Measurements from ENCODE around the gene CSK.
"Not testable (repeated sequence)": the region's sequence is repeated elsewhere in the genome, so short reads cannot be mapped to it uniquely, and the experiment has no call there.

The CSK gene

GRCh38 chr15:74778599-74778970 is 3.3 kb upstream of the CSK start:
- no peaks in the 10 kb centered on the region for H3K9me3 Mint-ChIP-seq
- H3K4me1 Mint-ChIP-seq: peaks cover 72% of the 10 kb centered on the region
- DNase-seq (no peak), ATAC-seq (no peak)
- H3K27ac Mint-ChIP-seq: peak overlapping the region; percentile 99
- no peaks in the 10 kb centered on the region for H3K27me3 Mint-ChIP-seq
- peak overlapping the region; percentile 75 for H3K4me3 Mint-ChIP-seq
- peaks cover 8% of the 10 kb centered on the region for H3K36me3 Mint-ChIP-seq (ENCODE audit: low read depth)

DNA sequence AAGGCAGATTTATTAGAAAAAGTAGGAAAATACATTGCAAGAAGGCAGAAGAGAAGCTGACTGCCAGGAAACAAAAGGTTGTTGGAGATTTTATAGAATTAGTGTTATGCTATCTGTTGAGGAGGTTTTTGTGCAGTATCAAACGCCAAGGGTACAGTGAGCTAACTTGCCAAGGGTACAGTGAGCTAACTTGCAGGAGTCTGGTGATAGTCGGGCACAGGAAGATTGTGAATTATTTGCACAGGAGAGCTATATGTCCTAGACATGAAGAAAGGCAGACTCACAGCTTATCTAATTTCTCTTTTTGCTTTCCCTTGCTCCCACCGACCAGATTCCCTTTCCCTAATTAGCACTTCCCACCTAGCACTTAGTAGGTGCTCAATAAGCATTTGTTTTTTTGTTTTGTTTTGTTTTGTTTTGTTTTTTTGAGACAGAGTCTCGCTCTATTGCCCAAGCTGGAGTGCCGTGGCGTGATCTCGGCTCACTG is 2.7 kb upstream of the CSK start:
- H3K4me3 Mint-ChIP-seq: peak overlapping the region; percentile 0
- peak overlapping the region; percentile 99 for H3K27ac Mint-ChIP-seq
- H3K9me3 Mint-ChIP-seq: no peaks in the 10 kb centered on the region
- peaks cover 13% of the 10 kb centered on the region for H3K36me3 Mint-ChIP-seq (ENCODE audit: low read depth)
- no peak for ATAC-seq
- DNase-seq: no peak
- peaks cover 67% of the 10 kb centered on the region for H3K4me1 Mint-ChIP-seq
- H3K27me3 Mint-ChIP-seq: no peaks in the 10 kb centered on the region

DNA sequence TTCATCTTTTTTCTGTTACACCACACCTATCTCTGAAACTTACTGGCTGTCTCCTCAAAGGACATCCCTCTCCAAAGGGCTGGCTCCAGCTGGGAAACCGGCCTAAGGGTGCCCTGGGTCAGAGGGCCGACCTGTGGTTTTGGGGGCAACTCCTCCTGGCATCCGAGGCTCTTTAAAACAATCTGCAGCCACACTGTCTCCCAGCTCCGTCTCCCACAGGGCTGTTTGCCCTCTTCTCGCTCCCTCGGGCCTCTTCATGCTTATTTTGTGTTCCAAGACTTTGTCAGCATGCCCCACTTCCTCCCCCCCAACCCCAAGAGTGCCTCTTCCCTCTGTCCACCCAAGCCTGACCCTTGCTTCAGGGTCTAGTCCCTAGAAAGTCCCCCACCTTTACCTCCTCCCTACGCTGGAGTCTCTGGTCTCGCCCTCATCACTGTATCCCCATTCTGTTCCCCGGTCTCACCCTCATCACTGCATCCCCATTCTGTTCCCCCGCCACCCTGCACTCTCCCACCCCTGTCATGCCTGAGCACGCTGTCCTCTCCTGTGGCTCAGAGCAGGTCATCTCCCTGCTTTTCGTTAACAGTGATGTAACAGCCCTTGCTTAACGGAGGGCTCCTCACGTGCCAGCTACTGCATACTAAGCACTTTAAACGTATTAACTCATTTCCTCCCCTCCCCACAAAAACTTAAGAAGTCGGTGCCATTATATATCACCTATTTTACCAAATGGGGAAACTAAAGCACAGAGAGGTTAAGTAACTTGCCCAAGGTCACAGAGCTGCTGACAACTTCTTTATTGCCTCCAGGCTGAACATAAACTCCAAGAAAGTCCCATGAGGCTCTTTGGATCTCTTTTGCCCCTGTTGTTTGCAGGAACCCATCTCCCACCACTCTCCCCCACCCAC is 1.1 kb upstream of the CSK start:
- Mint-ChIP-seq H3K9me3 (no peaks in the 10 kb centered on the region), H3K27me3 (no peaks in the 10 kb centered on the region), H3K4me1 (peaks cover 64% of the 10 kb centered on the region), H3K36me3 (ENCODE audit: low read depth) (peaks cover 26% of the 10 kb centered on the region), H3K27ac (peak overlapping the region; percentile 99), H3K4me3 (peak overlapping the region; percentile 84)
- ATAC-seq: peak; percentile 4
- peak; percentile 56 for DNase-seq

DNA sequence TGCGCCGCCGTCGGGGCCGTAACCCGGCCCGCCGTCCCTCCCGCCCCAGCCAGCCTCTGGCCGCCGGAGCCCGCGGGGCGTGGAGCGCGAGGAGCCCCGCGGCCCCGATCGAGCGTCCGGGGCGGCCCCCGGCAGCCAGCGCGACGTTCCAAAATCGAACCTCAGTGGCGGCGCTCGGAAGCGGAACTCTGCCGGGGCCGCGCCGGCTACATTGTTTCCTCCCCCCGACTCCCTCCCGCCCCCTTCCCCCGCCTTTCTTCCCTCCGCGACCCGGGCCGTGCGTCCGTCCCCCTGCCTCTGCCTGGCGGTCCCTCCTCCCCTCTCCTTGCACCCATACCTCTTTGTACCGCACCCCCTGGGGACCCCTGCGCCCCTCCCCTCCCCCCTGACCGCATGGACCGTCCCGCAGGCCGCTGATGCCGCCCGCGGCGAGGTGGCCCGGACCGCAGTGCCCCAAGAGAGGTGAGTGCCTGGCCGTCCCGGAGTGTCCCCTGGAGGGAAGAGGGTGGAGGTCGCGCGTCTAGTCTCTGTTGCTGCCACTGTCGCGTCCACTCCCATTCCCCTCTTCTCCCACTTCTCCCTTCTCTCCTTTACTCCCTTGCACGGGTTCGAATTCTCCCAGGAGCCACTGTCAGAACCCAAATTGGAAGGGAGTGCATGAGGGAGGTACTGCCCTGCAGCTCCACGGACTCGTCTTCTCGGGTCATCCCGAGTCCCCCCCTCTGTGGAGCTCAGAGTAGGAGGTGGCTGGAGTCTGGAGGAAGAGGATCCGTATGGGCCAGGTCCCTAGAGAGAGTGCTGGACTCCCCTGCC is 585 bp downstream of the CSK start:
- DNase-seq: peak; percentile 65
- peaks cover 65% of the 10 kb centered on the region for H3K4me1 Mint-ChIP-seq
- H3K4me3 Mint-ChIP-seq: peak overlapping the region; percentile 95
- peaks cover 33% of the 10 kb centered on the region for H3K36me3 Mint-ChIP-seq (ENCODE audit: low read depth)
- H3K27ac Mint-ChIP-seq: peak overlapping the region; percentile 99
- ATAC-seq: no peak
- H3K9me3 Mint-ChIP-seq: no peaks in the 10 kb centered on the region
- no peaks in the 10 kb centered on the region for H3K27me3 Mint-ChIP-seq

DNA sequence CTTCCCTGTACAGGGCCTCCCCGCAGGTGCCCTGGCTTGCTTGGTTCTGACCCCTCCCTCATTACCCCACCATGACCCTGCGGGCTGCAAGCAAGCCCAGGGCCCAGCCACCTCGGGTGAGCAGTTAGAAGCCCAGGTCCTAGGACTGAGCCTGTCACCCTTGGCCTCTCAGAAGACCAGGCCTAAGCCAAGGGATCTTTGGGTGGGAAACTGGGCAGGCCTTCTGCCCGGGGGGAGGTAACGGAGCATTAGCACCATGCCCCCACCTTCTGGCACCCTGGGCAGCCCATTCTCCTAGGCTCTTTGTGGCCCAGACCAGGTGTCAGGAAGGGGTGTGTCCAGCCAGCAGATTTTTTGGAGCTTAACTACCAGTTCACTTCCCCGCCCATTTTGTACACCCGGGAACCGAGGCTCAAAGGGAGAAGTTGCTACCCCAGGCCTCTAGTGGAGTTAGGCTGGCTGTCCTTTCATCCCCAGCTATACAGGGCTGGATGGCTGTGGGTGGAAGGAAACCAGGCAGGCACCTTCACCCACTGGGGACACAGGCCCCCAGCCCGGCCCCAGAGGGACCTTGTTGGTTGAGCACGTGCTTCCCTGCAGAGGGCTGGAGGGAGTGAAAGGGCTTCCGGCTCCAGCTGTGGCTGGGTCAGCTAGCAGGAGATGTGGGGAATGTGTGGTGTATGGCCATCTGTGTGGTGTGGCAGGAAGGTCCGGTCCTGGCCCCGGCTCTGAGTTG is 1.4 kb downstream of the CSK start:
- Mint-ChIP-seq H3K9me3 (no peaks in the 10 kb centered on the region), H3K4me1 (peaks cover 65% of the 10 kb centered on the region), H3K27me3 (no peaks in the 10 kb centered on the region), H3K4me3 (peak overlapping the region; percentile 95), H3K27ac (peak overlapping the region; percentile 99), H3K36me3 (ENCODE audit: low read depth) (peaks cover 40% of the 10 kb centered on the region)
- ATAC-seq (no peak), DNase-seq (peak; percentile 54)

DNA sequence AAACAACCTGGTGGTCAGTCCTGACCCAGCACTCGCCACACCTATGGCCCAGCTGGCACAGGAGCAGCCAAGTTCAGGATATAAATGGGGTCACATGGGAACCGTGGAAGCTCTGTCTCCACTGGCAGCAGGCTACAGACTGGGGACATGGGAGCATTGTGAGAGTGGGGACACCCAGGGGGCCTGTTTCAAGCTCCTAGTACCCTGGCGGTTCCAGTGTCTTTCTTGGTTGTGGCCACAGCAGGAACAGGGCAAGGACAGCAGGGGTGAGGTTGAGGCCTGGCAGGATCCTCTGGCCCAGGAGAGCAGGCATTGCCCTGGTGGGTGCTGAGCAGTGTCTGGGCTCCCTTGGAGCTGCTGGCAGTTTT is 1.9 kb downstream of the CSK start:
- no peaks in the 10 kb centered on the region for H3K27me3 Mint-ChIP-seq
- H3K27ac Mint-ChIP-seq: peak overlapping the region; percentile 99
- peak overlapping the region; percentile 95 for H3K4me3 Mint-ChIP-seq
- peaks cover 44% of the 10 kb centered on the region for H3K36me3 Mint-ChIP-seq (ENCODE audit: low read depth)
- peaks cover 65% of the 10 kb centered on the region for H3K4me1 Mint-ChIP-seq
- DNase-seq (no peak), ATAC-seq (no peak)
- no peaks in the 10 kb centered on the region for H3K9me3 Mint-ChIP-seq

DNA sequence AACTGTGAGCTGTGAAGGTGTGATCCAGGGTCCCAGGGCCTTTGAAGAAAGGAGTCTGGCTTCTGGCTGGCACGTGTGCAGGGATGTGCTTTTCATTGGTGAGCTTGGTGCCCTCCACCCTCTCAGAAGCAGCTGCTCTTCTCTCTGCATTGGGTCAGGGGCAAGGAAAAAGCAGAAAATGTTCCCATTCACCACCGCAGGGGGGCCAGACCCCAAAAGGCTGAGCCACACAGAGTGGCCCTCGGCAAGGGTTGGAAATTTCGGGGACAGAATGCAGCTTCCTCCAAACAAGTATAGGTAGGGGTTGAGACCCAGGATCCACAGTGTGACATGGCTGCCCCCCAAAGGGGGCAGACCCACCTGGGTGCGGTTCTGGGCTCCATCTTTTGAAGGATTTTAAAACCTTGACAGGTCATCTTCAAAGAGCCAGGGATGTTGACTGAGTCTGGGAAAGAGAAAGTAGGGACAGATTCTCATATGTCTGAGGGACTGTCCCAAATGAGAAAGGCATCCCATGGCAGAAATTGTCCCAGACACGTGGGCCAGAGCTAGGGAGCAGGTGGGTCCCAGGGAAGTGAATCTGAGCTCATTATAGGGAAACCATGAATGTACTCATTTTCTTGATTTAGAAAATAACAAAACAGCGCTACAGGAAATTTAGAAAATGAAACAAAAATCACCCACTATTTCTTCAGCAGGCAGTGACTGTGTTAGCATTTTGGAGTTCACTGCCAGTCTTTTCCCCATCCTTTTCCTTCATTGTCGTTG is 2.7 kb downstream of the CSK start:
- peaks cover 65% of the 10 kb centered on the region for H3K4me1 Mint-ChIP-seq
- H3K27ac Mint-ChIP-seq: peak overlapping the region; percentile 99
- DNase-seq: peak; percentile 43
- H3K36me3 Mint-ChIP-seq (ENCODE audit: low read depth): peaks cover 51% of the 10 kb centered on the region
- ATAC-seq: no peak
- no peaks in the 10 kb centered on the region for H3K27me3 Mint-ChIP-seq
- H3K9me3 Mint-ChIP-seq: no peaks in the 10 kb centered on the region
- H3K4me3 Mint-ChIP-seq: peak overlapping the region; percentile 95

DNA sequence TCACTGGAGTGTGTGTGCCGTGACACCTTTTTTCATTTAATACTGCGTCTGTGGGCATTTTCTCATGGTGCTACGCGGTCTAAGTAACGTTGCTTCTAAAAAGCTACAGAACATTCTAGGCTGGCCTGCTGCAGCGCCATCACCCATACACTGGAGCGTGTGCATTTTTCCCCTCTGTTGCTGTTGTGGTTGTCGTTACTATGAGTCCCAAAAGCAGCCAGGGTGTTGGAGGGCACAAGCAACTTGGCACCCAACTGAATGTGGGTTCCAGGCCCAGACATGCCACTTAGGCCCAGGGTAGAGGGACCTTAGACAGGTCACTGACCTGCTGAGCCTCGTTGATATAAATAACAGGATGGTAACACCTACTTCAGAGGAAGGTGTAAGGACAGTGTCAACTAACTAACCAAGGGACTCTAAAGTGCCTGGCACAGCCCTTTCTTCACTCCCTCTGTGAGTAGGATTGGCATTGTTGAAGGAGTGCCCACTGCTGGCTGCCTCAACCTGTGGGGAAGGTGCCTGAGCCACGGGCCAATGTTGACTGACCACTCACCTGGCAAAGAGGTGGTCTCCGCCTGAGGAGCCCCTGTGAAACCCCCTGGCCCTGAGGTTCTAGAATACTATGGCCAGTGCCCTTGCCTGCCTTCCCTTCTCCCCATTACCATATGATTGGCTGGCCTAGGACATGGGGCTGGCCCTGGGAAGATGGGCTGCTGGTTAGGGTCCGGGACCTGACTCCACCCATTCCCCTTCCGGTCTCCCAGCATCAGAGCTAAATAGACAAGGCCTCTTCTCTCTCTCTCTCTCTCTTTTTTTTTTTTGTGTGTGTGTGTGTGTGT is 3.5 kb downstream of the CSK start:
- Mint-ChIP-seq H3K27ac (peak overlapping the region; percentile 99), H3K36me3 (ENCODE audit: low read depth) (peaks cover 55% of the 10 kb centered on the region)
- ATAC-seq: no peak

DNA sequence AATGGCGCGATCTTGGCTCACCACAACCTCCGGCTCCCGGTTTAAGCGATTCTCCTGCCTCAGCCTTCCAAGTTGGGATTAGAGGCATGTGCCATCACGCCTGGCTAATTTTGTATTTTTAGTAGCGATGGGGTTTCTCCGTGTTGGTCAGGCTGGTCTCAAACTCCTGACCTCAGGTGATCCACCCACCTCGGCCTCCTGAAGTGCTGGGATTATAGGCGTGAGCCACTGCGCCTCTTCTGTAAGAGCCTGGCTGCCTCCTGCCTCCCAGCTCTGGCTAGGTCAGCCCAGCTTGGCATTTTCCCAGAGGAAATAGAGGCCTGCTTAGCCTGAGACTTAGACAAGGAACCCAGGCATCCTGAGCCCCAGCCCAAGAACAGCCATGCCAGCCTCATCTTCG is 4.2 kb downstream of the CSK start:
- H3K36me3 Mint-ChIP-seq (ENCODE audit: low read depth): peaks cover 59% of the 10 kb centered on the region
- H3K27ac Mint-ChIP-seq: peak overlapping the region; percentile 99
- not testable (repeated sequence) for ATAC-seq, H3K27me3 Mint-ChIP-seq, H3K9me3 Mint-ChIP-seq, DNase-seq
- peaks cover 65% of the 10 kb centered on the region for H3K4me1 Mint-ChIP-seq
- H3K4me3 Mint-ChIP-seq: peak overlapping the region; percentile 95

More for the DNA sequence above, 3.5 kb downstream of the CSK start:
- peaks cover 65% of the 10 kb centered on the region for H3K4me1 Mint-ChIP-seq
- peak; percentile 50 for DNase-seq
- H3K9me3 Mint-ChIP-seq: no peaks in the 10 kb centered on the region
- peak overlapping the region; percentile 95 for H3K4me3 Mint-ChIP-seq
- no peaks in the 10 kb centered on the region for H3K27me3 Mint-ChIP-seq

- peak overlapping the region; percentile 95 for H3K4me3 Mint-ChIP-seq
- no peaks in the 10 kb centered on the region for H3K9me3 Mint-ChIP-seq
- no peaks in the 10 kb centered on the region for H3K27me3 Mint-ChIP-seq
- peaks cover 66% of the 10 kb centered on the region for H3K4me1 Mint-ChIP-seq
- peaks cover 62% of the 10 kb centered on the region for H3K36me3 Mint-ChIP-seq (ENCODE audit: low read depth)
- DNase-seq (peak; percentile 43), ATAC-seq (no peak)
- peak overlapping the region; percentile 99 for H3K27ac Mint-ChIP-seq
Measured at GRCh38 chr15:74786551-74787165, 4.8 kb downstream of the CSK start.

DNA sequence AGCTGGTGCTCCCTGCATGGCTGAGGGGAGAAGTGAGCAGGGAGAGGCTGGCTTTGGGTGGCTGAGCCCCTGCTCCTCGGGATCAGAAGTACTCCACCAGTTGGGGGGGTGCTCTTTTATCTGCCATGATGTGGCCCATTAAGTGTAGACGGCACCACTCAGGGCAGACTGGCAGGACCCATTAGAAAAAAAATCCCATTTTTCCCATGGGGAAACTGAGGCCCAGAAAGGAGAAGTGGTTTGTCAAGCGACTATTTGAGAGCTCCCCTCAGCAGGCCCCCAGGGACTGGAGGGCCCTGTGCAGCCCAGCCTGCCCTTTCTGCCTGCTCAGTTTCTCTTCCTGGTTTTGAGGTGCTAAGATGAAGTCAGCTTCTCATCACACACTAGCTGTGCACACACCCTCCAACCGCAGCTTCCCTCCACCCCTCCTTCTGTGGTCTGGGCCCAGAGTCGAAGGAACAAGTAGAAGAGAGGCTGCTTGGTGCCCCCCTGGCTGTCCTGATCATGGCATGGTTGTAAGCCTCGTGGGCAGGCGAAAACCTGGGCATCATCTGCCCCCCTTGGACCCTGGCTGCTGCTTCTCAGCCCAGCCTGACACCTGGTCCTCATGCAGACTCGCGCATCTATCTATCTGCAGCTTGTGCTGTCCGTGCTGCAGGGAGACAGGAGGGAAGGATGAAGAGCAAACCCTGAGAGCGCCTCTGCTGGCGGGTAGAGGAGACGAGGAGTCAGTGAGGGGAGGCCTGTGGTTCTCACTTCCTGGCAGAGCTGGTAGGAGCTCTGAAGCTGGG is 5.6 kb downstream of the CSK start:
- DNase-seq (peak; percentile 92), ATAC-seq (peak; percentile 70)
- H3K4me1 Mint-ChIP-seq: peaks cover 73% of the 10 kb centered on the region
- no peaks in the 10 kb centered on the region for H3K27me3 Mint-ChIP-seq
- no peaks in the 10 kb centered on the region for H3K9me3 Mint-ChIP-seq
- peak overlapping the region; percentile 95 for H3K4me3 Mint-ChIP-seq
- H3K36me3 Mint-ChIP-seq (ENCODE audit: low read depth): peaks cover 67% of the 10 kb centered on the region
- H3K27ac Mint-ChIP-seq: peak overlapping the region; percentile 99

GRCh38 chr15:74788042-74788682 is 6.3 kb downstream of the CSK start:
- no peak for ATAC-seq
- Mint-ChIP-seq H3K27me3 (no peaks in the 10 kb centered on the region), H3K4me1 (peaks cover 81% of the 10 kb centered on the region), H3K4me3 (peak overlapping the region; percentile 95), H3K9me3 (no peaks in the 10 kb centered on the region), H3K36me3 (ENCODE audit: low read depth) (peaks cover 65% of the 10 kb centered on the region), H3K27ac (peak overlapping the region; percentile 99)
- DNase-seq: no peak

Measured in activated naive CD8-positive, alpha-beta T cell treated with anti-CD3 and anti-CD28 coated beads, Interleukin-2, amount 50 U/mL, for 24 hours (primary cell).